Astrocyte of the cerebellum (primary cell): ENCODE data around the gene LTC4S.
A peak's percentile ranks its signal among the peaks of the same experiment; 100 is the strongest.
"Not testable (repeated sequence)": the region's sequence is repeated elsewhere in the genome, so short reads cannot be mapped to it uniquely, and the experiment has no call there.

Experiments used
- DNase-seq: peaks from one replicate; pipeline ENCODE4 v3.0.0-alpha.2; 2011; ENCODE audit warnings: low read depth
- H3K4me3 ChIP-seq: 2 replicates; pipeline ENCODE4 v1.5.1; 2011; ENCODE audit warnings: mild to moderate bottlenecking, low read depth, low read length, moderate library complexity
- in situ Hi-C: cut with HindIII; loops from 2 replicates; pipeline ENCODE4 v1.10.0; 2017; ENCODE audit warnings: low sequenced_read_pairs
- TF ChIP-seq, protein P1 (sequence below): IDR thresholded peaks from 2 replicates; pipeline ENCODE4 v1.5.1; 2012; ENCODE audit warnings: low read length, low read depth, moderate library complexity, mild to moderate bottlenecking; ENCODE audit errors: missing control alignments

Gene LTC4S

DNA sequence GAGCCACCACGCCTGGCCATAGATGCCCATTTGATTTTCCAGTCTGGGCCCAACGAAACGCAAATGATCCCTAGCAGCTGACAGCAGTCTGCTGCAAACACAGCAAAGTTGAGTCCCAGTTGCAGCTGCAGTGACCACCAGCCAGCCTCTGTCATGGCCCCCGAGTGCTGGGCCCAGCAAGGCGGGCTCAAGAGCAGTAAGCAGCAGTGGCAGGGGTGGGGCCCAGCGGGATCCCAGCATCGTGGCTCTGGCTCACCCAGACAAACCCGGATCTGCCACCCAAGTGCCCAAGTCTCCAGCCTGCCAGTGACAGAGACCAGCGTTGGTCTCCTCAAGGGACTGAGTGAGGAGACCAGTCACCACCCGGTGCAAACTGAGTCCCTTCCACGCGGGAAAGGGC lies 6.9 kb upstream of the LTC4S start:
- H3K4me3 ChIP-seq, result no peak overlapping the region
- in situ Hi-C loops, result no loop called here
- DNase-seq, result no peak
- TF ChIP-seq, protein P1, sequence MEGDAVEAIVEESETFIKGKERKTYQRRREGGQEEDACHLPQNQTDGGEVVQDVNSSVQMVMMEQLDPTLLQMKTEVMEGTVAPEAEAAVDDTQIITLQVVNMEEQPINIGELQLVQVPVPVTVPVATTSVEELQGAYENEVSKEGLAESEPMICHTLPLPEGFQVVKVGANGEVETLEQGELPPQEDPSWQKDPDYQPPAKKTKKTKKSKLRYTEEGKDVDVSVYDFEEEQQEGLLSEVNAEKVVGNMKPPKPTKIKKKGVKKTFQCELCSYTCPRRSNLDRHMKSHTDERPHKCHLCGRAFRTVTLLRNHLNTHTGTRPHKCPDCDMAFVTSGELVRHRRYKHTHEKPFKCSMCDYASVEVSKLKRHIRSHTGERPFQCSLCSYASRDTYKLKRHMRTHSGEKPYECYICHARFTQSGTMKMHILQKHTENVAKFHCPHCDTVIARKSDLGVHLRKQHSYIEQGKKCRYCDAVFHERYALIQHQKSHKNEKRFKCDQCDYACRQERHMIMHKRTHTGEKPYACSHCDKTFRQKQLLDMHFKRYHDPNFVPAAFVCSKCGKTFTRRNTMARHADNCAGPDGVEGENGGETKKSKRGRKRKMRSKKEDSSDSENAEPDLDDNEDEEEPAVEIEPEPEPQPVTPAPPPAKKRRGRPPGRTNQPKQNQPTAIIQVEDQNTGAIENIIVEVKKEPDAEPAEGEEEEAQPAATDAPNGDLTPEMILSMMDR, result no peak

DNA sequence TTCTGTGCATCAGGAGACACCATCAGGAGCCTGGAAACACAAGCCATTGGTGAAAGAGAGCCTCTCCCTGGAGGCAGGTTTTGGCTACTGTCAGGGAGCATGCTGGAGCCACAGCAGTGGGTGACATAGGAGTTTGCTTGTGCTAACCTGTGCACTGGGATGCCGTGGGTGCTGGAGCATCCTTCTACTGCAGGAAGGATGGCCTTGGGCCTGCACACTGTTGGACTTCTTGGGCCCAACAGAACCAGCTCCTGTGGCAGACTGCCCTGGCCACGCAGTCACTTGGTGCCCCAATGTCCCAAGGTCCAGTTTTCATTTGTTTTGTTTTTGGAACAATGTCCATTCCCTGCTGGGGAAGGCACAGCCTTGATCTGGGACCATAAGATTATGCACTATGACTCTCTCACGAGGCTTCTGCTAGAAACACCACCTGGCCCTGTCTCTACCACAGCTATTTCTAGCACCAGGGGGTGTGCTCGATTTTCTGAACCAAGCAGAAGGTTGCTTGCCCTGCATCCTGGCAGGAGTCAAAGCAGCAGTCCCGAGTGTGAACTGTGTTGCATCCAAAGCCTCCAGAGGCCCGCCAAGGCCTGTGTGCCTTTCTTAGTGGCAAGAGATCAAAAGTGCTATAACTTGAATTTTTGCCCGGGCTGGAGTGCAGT lies 5.5 kb upstream of the LTC4S start:
- DNase-seq, result no peak
- no peak overlapping the region for H3K4me3 ChIP-seq
- TF ChIP-seq, protein P1, result no peak
- in situ Hi-C loops, result no loop called here

DNA sequence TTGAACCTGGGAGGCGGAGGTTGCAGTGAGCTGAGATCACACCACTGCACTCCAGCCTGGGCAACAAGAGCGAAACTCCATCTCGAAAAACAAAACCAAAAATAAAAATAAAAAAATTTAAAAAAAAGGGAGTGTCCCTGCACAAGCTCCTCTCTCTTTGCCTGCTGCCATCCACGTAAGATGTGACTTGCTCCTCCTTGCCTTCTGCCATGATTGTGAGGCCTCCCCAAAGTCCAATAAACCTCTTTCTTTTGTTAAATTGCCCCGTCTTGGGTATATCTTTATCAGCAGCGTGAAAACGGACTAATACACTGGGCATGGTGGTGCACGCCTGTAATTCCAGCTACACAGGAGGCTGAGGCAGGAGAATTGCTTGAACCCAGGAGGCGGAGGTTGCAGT lies 4.5 kb upstream of the LTC4S start:
- in situ Hi-C loops, DNase-seq, H3K4me3 ChIP-seq: not testable (repeated sequence)

DNA sequence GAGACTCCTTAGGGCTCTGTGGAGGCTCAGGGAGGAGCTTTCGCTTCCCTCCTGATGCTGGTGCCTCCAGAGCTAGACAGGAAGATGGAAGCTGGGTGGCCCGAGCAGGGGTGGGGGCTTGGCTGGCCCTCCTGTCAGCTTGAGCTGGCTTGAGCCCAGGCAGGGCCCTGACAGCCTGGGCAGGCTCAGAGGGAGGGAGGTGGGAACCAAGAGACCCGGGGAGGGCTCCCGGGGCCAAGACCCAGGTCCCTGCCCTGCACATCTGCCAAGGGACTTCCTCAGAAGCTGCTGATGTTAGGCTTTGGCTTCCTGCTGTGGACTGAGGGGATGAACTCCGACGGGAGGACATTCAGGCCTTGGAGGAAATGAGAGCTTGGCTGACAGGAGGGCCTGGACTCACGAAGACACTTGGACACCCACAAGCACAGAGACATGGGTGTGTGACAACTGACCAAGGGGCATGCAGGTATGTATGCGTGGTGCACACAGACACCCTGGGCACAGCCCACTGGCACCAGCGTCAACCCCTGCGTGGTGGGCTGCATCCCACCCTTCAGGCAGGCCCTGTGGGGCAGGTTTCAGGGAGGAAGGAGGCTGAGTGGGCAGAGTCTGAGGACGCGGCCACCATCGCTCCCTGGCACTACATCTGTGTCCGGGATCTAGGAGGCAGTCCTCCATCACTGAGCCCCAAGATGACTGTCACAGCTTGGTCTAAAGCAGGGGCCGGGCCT lies 1.7 kb upstream of the LTC4S start:
- in situ Hi-C loops, result no loop called here
- TF ChIP-seq, protein P1, result no peak
- DNase-seq, result no peak
- no peak overlapping the region for H3K4me3 ChIP-seq

DNA sequence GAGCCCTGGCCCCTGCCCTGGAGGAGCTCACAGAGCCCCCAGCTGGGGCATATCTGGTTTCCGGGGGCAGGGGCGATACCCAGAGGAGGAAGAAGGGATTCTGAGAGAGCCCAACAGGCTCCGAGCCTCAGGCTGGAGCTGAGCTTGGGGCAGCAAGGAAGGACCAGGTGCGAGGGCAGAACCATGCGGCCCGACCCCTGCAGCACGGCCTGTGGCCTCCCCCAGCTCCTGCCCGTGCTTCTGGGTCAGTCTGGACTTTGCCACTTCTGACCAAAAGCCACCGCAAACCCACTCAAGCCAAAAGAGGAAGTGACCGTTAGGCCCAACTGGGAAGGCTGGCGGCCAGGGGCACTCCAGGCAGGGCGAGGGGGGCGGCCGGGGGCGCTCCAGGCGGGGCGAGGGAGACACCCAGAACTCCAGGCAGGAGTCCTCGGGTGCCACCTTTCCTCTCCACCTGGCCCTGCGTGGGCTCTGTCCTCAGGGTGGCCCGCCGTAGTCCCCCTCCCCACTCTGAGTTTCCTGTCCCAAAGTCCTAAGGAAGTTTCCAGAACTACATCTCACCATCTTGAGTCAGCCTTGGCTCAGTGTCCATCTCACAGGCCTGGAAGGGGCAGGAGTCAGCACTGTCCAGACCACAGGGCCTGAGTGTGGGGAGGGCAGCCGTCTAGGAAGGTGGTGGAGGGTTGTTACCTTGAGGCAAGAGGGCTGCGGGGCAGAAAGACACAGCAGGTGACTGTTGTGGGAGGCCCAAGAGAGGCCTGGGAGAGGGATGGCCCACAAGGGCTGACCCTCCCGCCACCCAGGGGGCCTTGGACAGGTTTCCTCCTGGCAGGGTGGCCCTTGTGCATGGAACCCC lies 946 bp upstream of the LTC4S start:
- DNase-seq, result no peak
- in situ Hi-C loops, result no loop called here
- H3K4me3 ChIP-seq, result no peak overlapping the region
- TF ChIP-seq, protein P1, result no peak

DNA sequence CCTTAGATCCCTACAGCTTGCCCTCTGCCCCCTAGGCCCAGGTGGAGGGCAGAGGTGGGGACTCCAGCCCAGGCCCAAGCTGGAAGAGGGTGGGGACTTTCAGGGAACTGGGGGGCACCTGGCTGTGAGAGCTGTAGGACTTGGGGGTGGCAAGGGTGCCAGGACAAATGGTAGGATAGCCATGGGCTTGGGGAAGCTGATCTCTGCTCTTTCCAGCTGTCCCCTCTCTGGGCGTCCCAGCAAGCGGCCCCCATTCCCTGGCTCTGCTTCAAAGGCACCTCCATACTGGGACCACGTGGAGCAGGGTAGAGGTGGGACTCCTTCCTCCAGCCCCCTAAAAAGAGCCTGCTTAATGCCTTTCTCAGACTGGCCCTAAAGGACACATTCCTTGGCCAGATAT lies 385 bp downstream of the LTC4S start:
- in situ Hi-C loops, result no loop called here
- H3K4me3 ChIP-seq, result peak overlapping the region; percentile 19
- DNase-seq, result no peak
- TF ChIP-seq, protein P1, result no peak
